Right atrium auricular region (tissue), 2 donors: ENCODE results near the gene ACO2. TPM values are rescaled to one million over a fixed set of nuclear protein-coding genes. Genes with fewer than 3 reads are reported as not detected.
"Not testable (repeated sequence)": the region's sequence is repeated elsewhere in the genome, so short reads cannot be mapped to it uniquely, and the experiment has no call there.

ENCODE experiments used
- DNase-seq: peaks from one replicate; pipeline ENCODE4 v3.0.0-alpha.2; 2019; ENCODE audit warnings: low spot score
- H3K27ac ChIP-seq, 2 donors: fragments of 200-600 bp; sonication (generic); 1 replicate in 1 of 2; 2 replicates in 1 of 2; pipeline ENCODE4 v1.5.1; 2016 to 2019
- H3K27me3 ChIP-seq, 2 donors: fragments of 200-600 bp; sonication (generic); one replicate each; pipeline versions ENCODE4 v1.5.1 to v1.6.0; 2017 to 2019
- H3K36me3 ChIP-seq: fragments of 200-600 bp; sonication (generic); one replicate; pipeline ENCODE4 v1.5.1; 2016
- H3K4me1 ChIP-seq, 2 donors: fragments of 200-600 bp; sonication (generic); one replicate each; pipeline versions ENCODE4 v1.5.1 to v1.6.0; 2017 to 2019
- H3K4me3 ChIP-seq, 2 donors: fragments of 200-600 bp; sonication (generic); 1 replicate in 1 of 2; 2 replicates in 1 of 2; pipeline ENCODE4 v1.5.1; 2017 to 2019; ENCODE audit warnings: mild to moderate bottlenecking in 1 of 2, moderate library complexity in 1 of 2
- H3K9me3 ChIP-seq, 2 donors: fragments of 200-600 bp; sonication (generic); one replicate each; pipeline ENCODE4 v1.5.1; 2019
- CTCF ChIP-seq, 2 donors: fragments of 200-600 bp; sonication (generic); IDR thresholded peaks; one replicate each; pipeline ENCODE4 v1.5.1; 2019; ENCODE audit warnings: antibody characterized with exemption in 2 of 2
- total RNA-seq, 2 donors: library from RNA; depleted of rRNA; stranded (reverse); fragments of >200 nt; gene quantifications; one replicate each; pipeline ENCODE4 v1.1.0, GENCODE V29; 2016

ACO2 gene
- total RNA-seq, 2 donors from 2014 or later: 447 to 604 TPM

GRCh38 chr22:41458161-41458728 is 10.7 kb upstream of the ACO2 start:
- Histone ChIP-seq H3K27ac (no peak overlapping the region), H3K4me3 (no peak overlapping the region), H3K27me3 (no peaks in the 10 kb centered on the region), H3K4me1 (no peaks in the 10 kb centered on the region), H3K36me3 (peaks cover 39% of the 10 kb centered on the region), H3K9me3 (no peaks in the 10 kb centered on the region)
- no peak for TF ChIP-seq CTCF (IDR thresholded peaks at IDR 0.05)
- no peak for DNase-seq

- Histone ChIP-seq H3K4me1 (no peaks in the 10 kb centered on the region), H3K9me3 (no peaks in the 10 kb centered on the region), H3K4me3 (no peak overlapping the region), H3K27me3 (no peaks in the 10 kb centered on the region), H3K36me3 (peaks cover 48% of the 10 kb centered on the region), H3K27ac (no peak overlapping the region)
- TF ChIP-seq CTCF (IDR thresholded peaks at IDR 0.05): no peak
- DNase-seq: no peak
Observed at GRCh38 chr22:41459431-41459830, 9.5 kb upstream of the ACO2 start.

DNA sequence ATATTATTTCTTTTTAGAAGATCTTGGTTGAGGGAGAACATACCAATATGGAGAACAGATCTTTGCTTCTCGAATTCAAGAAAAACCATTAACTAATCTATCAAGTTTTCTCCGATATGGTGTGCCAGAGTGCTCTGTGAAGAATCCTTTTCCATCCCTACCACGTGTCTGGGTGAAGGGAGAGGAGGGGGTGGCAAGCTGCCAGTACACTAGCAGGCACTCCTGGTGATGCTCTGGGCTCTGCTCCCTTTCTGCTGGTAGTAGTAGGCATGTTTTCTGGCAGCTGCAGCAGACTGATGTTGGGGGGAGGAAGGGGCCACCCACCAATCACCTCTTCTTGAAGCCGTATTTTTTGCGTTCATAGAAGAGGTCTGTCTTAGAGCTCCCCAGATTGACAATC is 8.8 kb upstream of the ACO2 start:
- not testable (repeated sequence) for H3K4me1 ChIP-seq, DNase-seq, H3K27me3 ChIP-seq, H3K4me3 ChIP-seq, H3K27ac ChIP-seq, H3K9me3 ChIP-seq
- peaks cover 55% of the 10 kb centered on the region for H3K36me3 ChIP-seq

DNA sequence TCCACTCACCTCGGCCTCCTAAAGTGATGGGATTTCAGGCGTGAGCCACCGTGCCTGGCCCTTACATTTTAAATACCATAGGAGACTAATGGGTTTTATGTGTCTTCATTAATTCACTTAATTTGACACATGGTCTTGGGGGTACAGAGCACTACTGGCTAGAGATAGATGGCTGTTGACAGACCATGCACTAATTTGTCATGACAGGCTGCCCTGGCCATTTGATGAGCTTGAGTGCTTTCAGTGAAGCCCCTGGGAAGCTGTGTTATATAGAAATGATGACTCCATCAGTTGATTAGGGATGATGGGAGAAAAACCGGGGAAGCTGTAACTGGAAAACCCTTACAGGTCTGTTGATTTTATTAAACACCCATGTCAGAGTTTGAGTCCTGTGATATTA is 7.0 kb upstream of the ACO2 start:
- no peak for DNase-seq
- H3K9me3 ChIP-seq: no peaks in the 10 kb centered on the region
- H3K36me3 ChIP-seq: peaks cover 73% of the 10 kb centered on the region
- no peak overlapping the region for H3K27ac ChIP-seq
- H3K4me3 ChIP-seq: no peak overlapping the region
- H3K27me3 ChIP-seq: no peaks in the 10 kb centered on the region
- no peaks in the 10 kb centered on the region for H3K4me1 ChIP-seq
- no peak for TF ChIP-seq CTCF (IDR thresholded peaks at IDR 0.05)

DNA sequence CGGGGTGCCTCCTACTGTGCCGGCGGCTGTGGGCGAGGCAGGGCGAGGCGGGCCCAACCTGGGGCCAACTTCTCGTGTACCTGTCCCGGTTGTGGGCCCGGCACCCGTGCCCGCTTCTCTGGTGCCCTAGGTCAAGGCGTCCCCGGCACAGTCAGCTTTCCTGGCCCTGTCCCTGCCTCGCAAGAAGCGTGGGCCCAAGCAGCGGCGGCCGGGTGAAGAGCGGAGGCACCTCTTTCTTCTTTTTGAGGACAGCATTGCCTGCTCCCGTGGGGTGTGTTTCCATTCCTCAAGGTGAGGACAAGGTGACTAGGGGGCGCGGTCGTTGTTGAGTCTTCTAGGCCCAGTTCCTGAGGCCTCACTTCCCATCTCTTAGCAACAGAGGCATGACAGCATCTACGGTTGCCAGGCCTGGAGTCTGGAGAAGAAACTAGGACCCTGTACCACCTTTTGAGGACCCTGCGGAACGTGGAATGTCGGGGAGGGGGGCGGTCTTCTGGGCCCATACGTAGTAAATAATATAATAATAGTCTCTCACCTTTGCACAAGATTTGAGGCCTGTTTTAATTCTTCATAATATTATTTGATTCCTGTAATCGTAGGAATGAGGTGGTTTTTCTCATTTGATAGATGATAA is 418 bp downstream of the ACO2 start:
- Histone ChIP-seq H3K27me3 (no peaks in the 10 kb centered on the region), H3K4me1 (peaks cover 0 to 58% of the 10 kb centered on the region in 2 donors)

DNA sequence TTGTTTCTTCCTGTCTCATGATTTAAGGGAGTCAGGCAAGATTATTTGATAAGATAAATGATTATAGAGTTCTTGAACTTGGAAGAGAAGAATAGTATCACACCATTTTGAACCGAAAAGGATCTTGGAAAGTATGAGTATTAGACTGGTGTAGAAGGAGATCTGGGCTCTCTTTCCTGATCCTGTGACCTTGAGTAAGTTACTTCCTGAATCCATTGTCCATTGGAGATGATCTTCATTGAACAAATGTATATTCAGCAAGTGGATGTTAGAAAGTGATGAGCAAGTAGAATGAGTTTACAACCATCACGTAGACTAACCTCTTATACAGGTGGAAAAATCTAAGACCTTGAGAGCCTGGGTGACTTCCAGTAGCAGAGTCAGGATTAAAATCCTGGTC is 2.0 kb downstream of the ACO2 start:
- peaks cover 30% of the 10 kb centered on the region for H3K36me3 ChIP-seq
- peak overlapping the region; percentile 97 to 99 for H3K4me3 ChIP-seq
- H3K27me3 ChIP-seq: no peaks in the 10 kb centered on the region
- H3K27ac ChIP-seq: peak overlapping the region; percentile 95 to 98
- H3K4me1 ChIP-seq: peaks cover 0 to 58% of the 10 kb centered on the region in 2 donors
- no peak for DNase-seq
- TF ChIP-seq CTCF (IDR thresholded peaks at IDR 0.05): no peak
- no peaks in the 10 kb centered on the region for H3K9me3 ChIP-seq

More for the DNA sequence above, 418 bp downstream of the ACO2 start:
- H3K9me3 ChIP-seq: no peaks in the 10 kb centered on the region
- peak in 1 of 2 donors; percentile 33 for TF ChIP-seq CTCF (IDR thresholded peaks at IDR 0.05)
- peak overlapping the region; percentile 97 to 99 for H3K4me3 ChIP-seq
- DNase-seq: no peak
- H3K27ac ChIP-seq: peak overlapping the region; percentile 95 to 98
- peaks cover 45% of the 10 kb centered on the region for H3K36me3 ChIP-seq
